Osteocyte (in vitro differentiated cells): Measurements from ENCODE around the gene CELF4. TPM values are rescaled to one million over a fixed set of nuclear protein-coding genes. Genes with fewer than 3 reads are reported as not detected.

ENCODE experiments used
- DNase-seq: peaks from one replicate; pipeline ENCODE4 v3.0.0; 2021; ENCODE audit warnings: mixed read lengths; ENCODE audit not compliant: unreplicated experiment; ENCODE audit errors: extremely low spot score
- H3K27ac Mint-ChIP-seq: one replicate; pipeline ENCODE4 v1.8.0; 2021; ENCODE audit warnings: mild to moderate bottlenecking, mixed read lengths; ENCODE audit not compliant: unreplicated experiment
- H3K27me3 Mint-ChIP-seq: one replicate; pipeline ENCODE4 v1.8.0; 2021; ENCODE audit warnings: mixed read lengths; ENCODE audit not compliant: unreplicated experiment
- H3K36me3 Mint-ChIP-seq: one replicate; pipeline ENCODE4 v1.8.0; 2021; ENCODE audit warnings: mixed read lengths; ENCODE audit not compliant: unreplicated experiment
- H3K4me1 Mint-ChIP-seq: one replicate; pipeline ENCODE4 v1.8.0; 2021; ENCODE audit warnings: mixed read lengths; ENCODE audit not compliant: unreplicated experiment
- H3K4me3 Mint-ChIP-seq: one replicate; pipeline ENCODE4 v1.8.0; 2021; ENCODE audit warnings: mild to moderate bottlenecking, moderate library complexity, mixed read lengths; ENCODE audit not compliant: unreplicated experiment
- H3K9me3 Mint-ChIP-seq: one replicate; pipeline ENCODE4 v1.8.0; 2021; ENCODE audit warnings: mixed read lengths; ENCODE audit not compliant: unreplicated experiment
- total RNA-seq: library from RNA; stranded (reverse); gene quantifications from 2 replicates; pipeline ENCODE4 v1.2.1, GENCODE V29; 2021
- TF ChIP-seq, protein P1 (sequence below): fragments of 200-600 bp; sonication (generic); IDR thresholded peaks from 2 replicates; pipeline ENCODE4 v1.5.0; 2021; ENCODE audit warnings: antibody characterized with exemption, mild to moderate bottlenecking, moderate library complexity

CELF4 gene
- total RNA-seq, 1 donor from 2014 or later: not detected

DNA sequence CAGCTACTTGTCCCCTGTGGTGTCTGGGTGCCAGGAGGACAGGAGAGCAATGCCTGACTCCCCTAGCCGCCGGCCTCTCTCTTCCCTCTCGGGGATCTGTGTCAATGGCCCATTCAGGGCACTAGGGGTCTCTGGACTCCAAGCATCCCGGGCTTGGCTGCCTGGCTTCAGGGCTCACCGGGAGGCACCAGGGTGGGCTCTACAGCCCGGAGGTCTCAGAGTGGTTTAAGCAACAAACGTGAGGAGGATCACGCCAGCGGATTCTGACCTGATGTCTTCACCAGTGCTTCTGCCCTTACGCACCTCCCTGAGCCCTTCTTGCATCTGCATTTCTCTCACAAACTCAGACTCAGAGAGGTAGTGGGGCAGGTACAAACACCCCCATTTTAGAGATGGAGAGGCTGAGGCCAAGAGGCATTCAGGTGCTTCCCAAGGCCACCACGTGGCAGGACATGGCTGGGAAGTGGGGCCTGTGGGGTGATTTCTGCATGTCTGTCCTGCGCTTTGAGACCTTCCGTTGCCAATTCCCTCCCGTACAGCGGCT lies 243.0 kb downstream of the CELF4 start:
- TF ChIP-seq, protein P1, sequence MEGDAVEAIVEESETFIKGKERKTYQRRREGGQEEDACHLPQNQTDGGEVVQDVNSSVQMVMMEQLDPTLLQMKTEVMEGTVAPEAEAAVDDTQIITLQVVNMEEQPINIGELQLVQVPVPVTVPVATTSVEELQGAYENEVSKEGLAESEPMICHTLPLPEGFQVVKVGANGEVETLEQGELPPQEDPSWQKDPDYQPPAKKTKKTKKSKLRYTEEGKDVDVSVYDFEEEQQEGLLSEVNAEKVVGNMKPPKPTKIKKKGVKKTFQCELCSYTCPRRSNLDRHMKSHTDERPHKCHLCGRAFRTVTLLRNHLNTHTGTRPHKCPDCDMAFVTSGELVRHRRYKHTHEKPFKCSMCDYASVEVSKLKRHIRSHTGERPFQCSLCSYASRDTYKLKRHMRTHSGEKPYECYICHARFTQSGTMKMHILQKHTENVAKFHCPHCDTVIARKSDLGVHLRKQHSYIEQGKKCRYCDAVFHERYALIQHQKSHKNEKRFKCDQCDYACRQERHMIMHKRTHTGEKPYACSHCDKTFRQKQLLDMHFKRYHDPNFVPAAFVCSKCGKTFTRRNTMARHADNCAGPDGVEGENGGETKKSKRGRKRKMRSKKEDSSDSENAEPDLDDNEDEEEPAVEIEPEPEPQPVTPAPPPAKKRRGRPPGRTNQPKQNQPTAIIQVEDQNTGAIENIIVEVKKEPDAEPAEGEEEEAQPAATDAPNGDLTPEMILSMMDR: peak; percentile 62
- peaks cover 3% of the 10 kb centered on the region for H3K27me3 Mint-ChIP-seq
- no peak overlapping the region for H3K27ac Mint-ChIP-seq
- no peaks in the 10 kb centered on the region for H3K9me3 Mint-ChIP-seq
- no peak for DNase-seq
- H3K4me1 Mint-ChIP-seq: no peaks in the 10 kb centered on the region
- H3K36me3 Mint-ChIP-seq: no peaks in the 10 kb centered on the region
- H3K4me3 Mint-ChIP-seq: no peak overlapping the region

DNA sequence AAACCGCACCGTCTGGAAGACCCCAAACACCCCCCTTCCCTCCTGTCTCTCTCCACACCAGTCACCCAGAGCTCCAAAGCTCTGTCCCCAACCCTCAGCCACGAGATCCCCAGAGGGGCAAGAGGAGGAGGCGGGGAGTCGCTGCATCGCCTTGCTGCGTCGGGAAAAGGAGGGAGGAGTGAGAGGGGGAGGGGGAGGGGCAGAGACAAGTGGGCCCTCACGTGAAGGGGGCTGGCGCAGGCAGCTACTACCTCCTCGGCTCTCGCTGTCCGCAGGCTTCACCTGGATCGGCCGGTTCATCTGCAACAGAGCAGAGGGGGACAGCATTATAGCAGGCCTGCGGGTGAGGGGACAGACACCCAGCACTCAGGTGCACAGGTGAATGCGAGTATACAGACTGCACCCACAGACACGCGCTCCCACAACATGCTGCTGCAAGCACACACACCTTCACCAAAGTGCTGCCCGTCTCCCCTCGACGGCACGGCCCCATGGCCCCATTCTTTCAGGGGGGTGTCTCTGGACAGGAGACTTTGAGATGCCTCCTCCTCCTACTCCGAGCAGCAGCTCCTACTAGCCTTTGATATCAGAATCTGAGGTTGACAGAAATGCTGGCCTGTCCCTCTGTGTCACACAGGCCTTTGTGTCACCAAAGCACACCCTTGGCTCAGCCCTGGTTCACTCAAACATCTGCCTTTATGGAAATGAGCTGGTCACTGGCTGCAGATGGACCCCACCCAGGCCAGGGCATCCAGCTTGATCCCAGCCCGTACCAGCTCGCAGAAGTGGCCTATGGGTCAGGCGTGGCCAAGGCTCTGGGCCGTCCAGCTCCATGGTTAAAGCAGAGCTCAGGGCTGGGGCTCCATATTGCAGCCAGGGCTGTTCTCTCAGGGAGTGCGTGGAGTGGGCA lies 243.8 kb downstream of the CELF4 start:
- Mint-ChIP-seq H3K4me3 (no peak overlapping the region), H3K36me3 (no peaks in the 10 kb centered on the region), H3K27me3 (peaks cover 3% of the 10 kb centered on the region), H3K9me3 (no peaks in the 10 kb centered on the region), H3K4me1 (no peaks in the 10 kb centered on the region), H3K27ac (no peak overlapping the region)
- no peak for DNase-seq
- TF ChIP-seq, protein P1: no peak

DNA sequence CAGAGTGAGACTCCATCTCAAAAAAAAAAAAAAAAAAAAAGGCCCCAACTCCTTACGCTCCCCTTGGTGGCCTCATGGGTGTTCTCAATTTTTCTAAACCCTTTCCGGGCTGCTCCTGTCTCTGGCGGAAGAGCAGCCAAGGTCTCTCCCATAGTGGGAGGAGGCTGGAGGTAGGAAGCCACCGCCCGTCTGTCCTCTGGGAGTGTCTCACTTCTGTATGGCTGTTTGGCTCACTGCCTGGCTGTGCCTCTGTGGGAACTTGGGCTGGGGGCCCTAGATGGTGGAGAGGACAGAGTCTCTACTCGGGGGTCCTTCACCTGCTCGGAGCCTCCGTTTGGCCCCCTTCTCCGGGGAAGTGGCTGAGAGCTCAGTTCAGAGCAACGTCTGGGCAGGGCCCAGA lies 245.3 kb downstream of the CELF4 start:
- no peak overlapping the region for H3K4me3 Mint-ChIP-seq
- H3K4me1 Mint-ChIP-seq: no peaks in the 10 kb centered on the region
- DNase-seq: no peak
- TF ChIP-seq, protein P1: no peak
- no peak overlapping the region for H3K27ac Mint-ChIP-seq
- peaks cover 3% of the 10 kb centered on the region for H3K27me3 Mint-ChIP-seq
- H3K9me3 Mint-ChIP-seq: no peaks in the 10 kb centered on the region
- no peaks in the 10 kb centered on the region for H3K36me3 Mint-ChIP-seq

DNA sequence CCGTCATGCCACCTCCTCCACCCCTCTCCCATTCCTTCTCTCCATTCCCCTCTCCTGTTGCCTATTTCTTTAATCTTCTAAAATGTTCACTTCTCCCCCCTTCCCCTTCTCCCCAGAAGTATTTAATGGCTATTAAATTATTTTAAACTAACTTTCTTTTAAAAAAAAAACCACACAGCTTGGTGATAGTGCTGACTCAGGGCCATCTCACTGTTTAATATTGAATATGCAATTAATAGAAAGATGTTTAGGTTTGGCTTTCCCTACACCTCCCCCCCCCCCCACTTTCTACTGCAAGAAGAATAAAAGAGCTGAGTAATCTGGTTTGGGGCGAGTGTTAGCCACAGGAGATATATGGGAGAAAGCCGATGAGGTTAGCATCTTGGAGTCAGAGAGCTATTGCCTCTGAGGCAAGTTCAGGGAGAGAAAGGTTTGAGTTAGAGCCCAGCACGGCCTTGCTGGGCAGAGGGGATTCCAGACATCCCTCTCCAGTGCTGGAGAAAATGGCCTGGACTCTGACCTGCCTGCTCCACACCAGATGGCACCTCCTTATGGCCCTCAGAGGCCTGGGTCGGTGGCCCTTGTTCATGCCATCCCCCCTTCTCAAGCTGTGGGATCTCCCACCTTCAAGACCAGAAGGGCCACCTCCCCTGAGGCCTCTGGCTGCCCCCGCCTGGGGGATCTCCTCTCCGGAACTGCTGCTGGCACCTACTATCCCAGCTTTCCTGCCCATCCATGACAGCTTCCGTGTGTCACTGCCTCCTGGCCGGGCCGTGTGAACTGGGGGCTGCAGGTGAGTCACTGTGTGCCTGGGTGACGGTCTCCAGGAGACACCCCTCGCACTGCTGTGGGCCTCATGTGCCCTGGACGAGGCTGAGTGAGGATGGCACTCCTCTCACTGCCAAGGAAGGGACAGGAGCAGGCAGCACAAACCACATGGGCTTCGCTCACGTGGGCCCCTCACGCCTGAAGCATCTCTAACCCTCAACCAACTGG lies 246.9 kb downstream of the CELF4 start:
- H3K4me1 Mint-ChIP-seq: no peaks in the 10 kb centered on the region
- H3K27me3 Mint-ChIP-seq: peaks cover 5% of the 10 kb centered on the region
- TF ChIP-seq, protein P1: no peak

More for the DNA sequence above, 246.9 kb downstream of the CELF4 start:
- Mint-ChIP-seq H3K36me3 (no peaks in the 10 kb centered on the region), H3K9me3 (no peaks in the 10 kb centered on the region), H3K4me3 (no peak overlapping the region), H3K27ac (no peak overlapping the region)
- DNase-seq: no peak
